Lower leg skin (tissue), 3 donors: ENCODE results near the gene RDH12.

Experiments
- POLR2A ChIP-seq, 2 donors: fragments of 450-650 bp; IDR thresholded peaks; one replicate each; pipeline ENCODE4 v1.6.1; 2016 to 2017; ENCODE audit warnings: antibody characterized with exemption in 2 of 2, mild to moderate bottlenecking in 1 of 2, moderate library complexity in 1 of 2
- TF ChIP-seq, protein P1 (sequence below), 3 donors: fragments of 450-650 bp; IDR thresholded peaks; one replicate each; pipeline ENCODE4 v1.5.1; 2016; ENCODE audit warnings: antibody characterized with exemption in 3 of 3, mild to moderate bottlenecking in 3 of 3, moderate library complexity in 2 of 3

GRCh38 chr14:67721875-67722274, 20.2 kb downstream of the RDH12 start:
- TF ChIP-seq, protein P1, sequence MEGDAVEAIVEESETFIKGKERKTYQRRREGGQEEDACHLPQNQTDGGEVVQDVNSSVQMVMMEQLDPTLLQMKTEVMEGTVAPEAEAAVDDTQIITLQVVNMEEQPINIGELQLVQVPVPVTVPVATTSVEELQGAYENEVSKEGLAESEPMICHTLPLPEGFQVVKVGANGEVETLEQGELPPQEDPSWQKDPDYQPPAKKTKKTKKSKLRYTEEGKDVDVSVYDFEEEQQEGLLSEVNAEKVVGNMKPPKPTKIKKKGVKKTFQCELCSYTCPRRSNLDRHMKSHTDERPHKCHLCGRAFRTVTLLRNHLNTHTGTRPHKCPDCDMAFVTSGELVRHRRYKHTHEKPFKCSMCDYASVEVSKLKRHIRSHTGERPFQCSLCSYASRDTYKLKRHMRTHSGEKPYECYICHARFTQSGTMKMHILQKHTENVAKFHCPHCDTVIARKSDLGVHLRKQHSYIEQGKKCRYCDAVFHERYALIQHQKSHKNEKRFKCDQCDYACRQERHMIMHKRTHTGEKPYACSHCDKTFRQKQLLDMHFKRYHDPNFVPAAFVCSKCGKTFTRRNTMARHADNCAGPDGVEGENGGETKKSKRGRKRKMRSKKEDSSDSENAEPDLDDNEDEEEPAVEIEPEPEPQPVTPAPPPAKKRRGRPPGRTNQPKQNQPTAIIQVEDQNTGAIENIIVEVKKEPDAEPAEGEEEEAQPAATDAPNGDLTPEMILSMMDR (IDR thresholded peaks at IDR 0.05): no peak
- TF ChIP-seq POLR2A (IDR thresholded peaks at IDR 0.05): no peak
